HG03565 (cell line): ENCODE results near the gene CDAN1.
A peak's percentile ranks its signal among the peaks of the same experiment; 100 is the strongest.
"Not testable (repeated sequence)": the region's sequence is repeated elsewhere in the genome, so short reads cannot be mapped to it uniquely, and the experiment has no call there.

Experiments used
- ATAC-seq: cut with Tn5 transposase; IDR thresholded peaks from one replicate; pipeline ENCODE4 v1.9.1; 2021; ENCODE audit warnings: mild to moderate bottlenecking, moderate library complexity; ENCODE audit not compliant: unreplicated experiment

Gene CDAN1

GRCh38 chr15:42736793-42737528 is at the start of gene CDAN1:
CDAN1 (minus strand) TSS chr15:42737128; CDS start chr15:42737102, 26 bp downstream.
- ATAC-seq: peak; percentile 72

GRCh38 chr15:42785569-42785968 is 48.6 kb upstream of the CDAN1 start:
- ATAC-seq: no peak

- ATAC-seq: no peak
These were observed 47.8 kb upstream of the CDAN1 start for GRCh38 chr15:42784705-42785104.

- ATAC-seq: no peak
These were observed 45.8 kb upstream of the CDAN1 start for GRCh38 chr15:42782716-42783115.

- no peak for ATAC-seq
These were observed 38.5 kb upstream of the CDAN1 start for GRCh38 chr15:42775416-42775815.

- ATAC-seq: no peak
These were observed 36.0 kb upstream of the CDAN1 start for GRCh38 chr15:42772901-42773300.

GRCh38 chr15:42772144-42772543 is 35.2 kb upstream of the CDAN1 start:
- ATAC-seq: no peak

- not testable (repeated sequence) for ATAC-seq
These were observed 29.2 kb upstream of the CDAN1 start for GRCh38 chr15:42766109-42766508.

- not testable (repeated sequence) for ATAC-seq
These were observed 27.3 kb upstream of the CDAN1 start for GRCh38 chr15:42764154-42764731.

- not testable (repeated sequence) for ATAC-seq
These were observed 24.9 kb upstream of the CDAN1 start for GRCh38 chr15:42761813-42762212.

- ATAC-seq: no peak
These were observed 23.8 kb upstream of the CDAN1 start for GRCh38 chr15:42760759-42761158.

GRCh38 chr15:42759093-42759492 is 22.2 kb upstream of the CDAN1 start:
- ATAC-seq: no peak

GRCh38 chr15:42750306-42750705 is 13.4 kb upstream of the CDAN1 start:
- ATAC-seq: no peak

GRCh38 chr15:42749266-42749665 is 12.3 kb upstream of the CDAN1 start:
- ATAC-seq: no peak

GRCh38 chr15:42744195-42744594 is 7.3 kb upstream of the CDAN1 start:
- ATAC-seq: no peak

- no peak for ATAC-seq
These were observed 5.2 kb upstream of the CDAN1 start for GRCh38 chr15:42742149-42742548.

- ATAC-seq: no peak
These were observed 4.8 kb upstream of the CDAN1 start for GRCh38 chr15:42741710-42742109.

GRCh38 chr15:42737529-42738328 is 801 bp upstream of the CDAN1 start:
- ATAC-seq: no peak

- ATAC-seq: peak; percentile 11
These were observed 643 bp downstream of the CDAN1 start for GRCh38 chr15:42736178-42736792.

GRCh38 chr15:42735382-42736165 is 1.4 kb downstream of the CDAN1 start:
- ATAC-seq: no peak
